HEK293 (cell line): ENCODE data around the gene CKS1B.

ENCODE experiments used
- CTCF ChIA-PET: fragments of 350-600 bp; formaldehyde crosslinking; extraction: SDS; loops from one replicate; lab custom pipeline; 2021; ENCODE audit warnings: antibody characterized with exemption; lab: Yijun Ruan, JAX
- POLR2A ChIA-PET: fragments of 300-600 bp; formaldehyde crosslinking; extraction: SDS; loops from one replicate; lab custom pipeline; 2020; ENCODE audit warnings: antibody characterized with exemption, inconsistent platforms; lab: Yijun Ruan, JAX
- H3K27ac ChIP-seq: fragments of 200-500 bp; sonication (Bioruptor generic); 2 replicates; pipeline ENCODE4 v1.5.1; 2014; ENCODE audit warnings: low read depth, low read length, control low read depth, inconsistent platforms; ENCODE audit errors: extremely low read depth
- H3K36me3 ChIP-seq, 2 experiments: fragments of 200-500 bp in 1 of 2; sonication (Bioruptor generic) in 1 of 2; 1 replicate in 1 of 2; 2 replicates in 1 of 2; pipeline ENCODE4 v1.5.1; 2014 to 2017; ENCODE audit warnings: inconsistent platforms in 2 of 2, low read length in 2 of 2; ENCODE audit not compliant: control insufficient read depth in 2 of 2, insufficient read depth in 1 of 2
- H3K4me1 ChIP-seq: fragments of 200-500 bp; sonication (Bioruptor generic); 2 replicates; pipeline ENCODE4 v1.5.1; 2014; ENCODE audit warnings: mild to moderate bottlenecking, low read length, inconsistent platforms; ENCODE audit not compliant: control insufficient read depth, insufficient read depth
- H3K4me3 ChIP-seq: 2 replicates; pipeline ENCODE4 v1.5.1; 2011; ENCODE audit warnings: low read depth, mild to moderate bottlenecking, control low read depth, low read length, moderate library complexity
- H3K9me3 ChIP-seq: fragments of 200-500 bp; sonication (Bioruptor generic); 2 replicates; pipeline ENCODE4 v1.5.1; 2014; ENCODE audit warnings: low read depth, low read length, inconsistent platforms; ENCODE audit not compliant: control insufficient read depth, insufficient read depth
- BCL11A ChIP-seq: fragments of 450-650 bp; formaldehyde crosslinking; IDR thresholded peaks from 2 replicates; pipeline ENCODE4 v1.5.1; 2016; ENCODE audit warnings: low read depth, missing biosample characterization, missing genetic modification characterization
- GFI1B ChIP-seq: fragments of 450-650 bp; formaldehyde crosslinking; IDR thresholded peaks from 2 replicates; pipeline ENCODE4 v1.5.1; 2016; ENCODE audit warnings: missing biosample characterization, missing genetic modification characterization
- GLI2 ChIP-seq: fragments of 450-650 bp; formaldehyde crosslinking; IDR thresholded peaks from 2 replicates; pipeline ENCODE4; 2017; ENCODE audit warnings: missing biosample characterization, missing genetic modification characterization, low read depth, borderline replicate concordance
- KLF1 ChIP-seq: fragments of 450-650 bp; formaldehyde crosslinking; IDR thresholded peaks from 2 replicates; pipeline ENCODE4 v1.5.1; 2016; ENCODE audit warnings: missing biosample characterization, missing genetic modification characterization
- KLF7 ChIP-seq: fragments of 450-650 bp; formaldehyde crosslinking; IDR thresholded peaks from 2 replicates; pipeline ENCODE4 v1.5.1; 2016; ENCODE audit warnings: missing biosample characterization, missing genetic modification characterization, borderline replicate concordance
- KLF8 ChIP-seq: fragments of 450-650 bp; formaldehyde crosslinking; IDR thresholded peaks from 2 replicates; pipeline ENCODE4 v1.5.1; 2016; ENCODE audit warnings: missing biosample characterization, missing genetic modification characterization
- PRDM2 ChIP-seq: fragments of 450-650 bp; formaldehyde crosslinking; IDR thresholded peaks from 2 replicates; pipeline ENCODE4 v1.5.1; 2016; ENCODE audit warnings: missing biosample characterization, missing genetic modification characterization, borderline replicate concordance
- RBAK ChIP-seq: fragments of 450-650 bp; formaldehyde crosslinking; IDR thresholded peaks from 2 replicates; pipeline ENCODE4 v1.5.1; 2016; ENCODE audit warnings: missing biosample characterization, missing genetic modification characterization
- SCRT1 ChIP-seq: fragments of 450-650 bp; formaldehyde crosslinking; IDR thresholded peaks from 2 replicates; pipeline ENCODE4 v1.5.1; 2016; ENCODE audit warnings: missing biosample characterization, missing genetic modification characterization, borderline replicate concordance
- SCRT2 ChIP-seq: fragments of 450-650 bp; formaldehyde crosslinking; IDR thresholded peaks from 2 replicates; pipeline ENCODE4 v1.5.1; 2016; ENCODE audit warnings: missing biosample characterization, missing genetic modification characterization
- YY2 ChIP-seq: fragments of 450-650 bp; formaldehyde crosslinking; IDR thresholded peaks from 2 replicates; pipeline ENCODE4 v1.5.1; 2016; ENCODE audit warnings: missing biosample characterization, missing genetic modification characterization
- ZBTB48 ChIP-seq: fragments of 450-650 bp; formaldehyde crosslinking; IDR thresholded peaks from 2 replicates; pipeline ENCODE4 v1.5.1; 2016; ENCODE audit warnings: missing biosample characterization, missing genetic modification characterization
- ZNF132 ChIP-seq: fragments of 450-650 bp; formaldehyde crosslinking; IDR thresholded peaks from 2 replicates; pipeline ENCODE4 v1.5.1; 2017; ENCODE audit warnings: missing biosample characterization, missing genetic modification characterization, borderline replicate concordance
- ZNF133 ChIP-seq: fragments of 450-650 bp; formaldehyde crosslinking; IDR thresholded peaks from 2 replicates; pipeline ENCODE4 v1.5.1; 2016; ENCODE audit warnings: missing biosample characterization, missing genetic modification characterization
- ZNF157 ChIP-seq: fragments of 450-650 bp; formaldehyde crosslinking; IDR thresholded peaks from 2 replicates; pipeline ENCODE4 v1.5.1; 2016; ENCODE audit warnings: missing biosample characterization, missing genetic modification characterization
- ZNF175 ChIP-seq: fragments of 450-650 bp; formaldehyde crosslinking; IDR thresholded peaks from 2 replicates; pipeline ENCODE4 v1.5.1; 2016; ENCODE audit warnings: missing biosample characterization, missing genetic modification characterization
- ZNF214 ChIP-seq: fragments of 450-650 bp; formaldehyde crosslinking; IDR thresholded peaks from 2 replicates; pipeline ENCODE4 v1.5.1; 2017; ENCODE audit warnings: missing biosample characterization, mild to moderate bottlenecking, missing genetic modification characterization, borderline replicate concordance
- ZNF239 ChIP-seq: fragments of 450-650 bp; formaldehyde crosslinking; IDR thresholded peaks from 2 replicates; pipeline ENCODE4 v1.5.1; 2016; ENCODE audit warnings: missing biosample characterization, missing genetic modification characterization
- ZNF302 ChIP-seq: fragments of 450-650 bp; formaldehyde crosslinking; IDR thresholded peaks from 2 replicates; pipeline ENCODE4 v1.5.1; 2016; ENCODE audit warnings: missing biosample characterization, missing genetic modification characterization, low read depth
- ZNF529 ChIP-seq: fragments of 450-650 bp; formaldehyde crosslinking; IDR thresholded peaks from 2 replicates; pipeline ENCODE4 v1.5.1; 2017; ENCODE audit warnings: missing genetic modification characterization, missing biosample characterization; ENCODE audit not compliant: insufficient replicate concordance
- ZNF623 ChIP-seq: fragments of 450-650 bp; formaldehyde crosslinking; IDR thresholded peaks from 2 replicates; pipeline ENCODE4 v1.5.1; 2016; ENCODE audit warnings: missing biosample characterization, missing genetic modification characterization
- ZNF747 ChIP-seq: fragments of 450-650 bp; formaldehyde crosslinking; IDR thresholded peaks from 2 replicates; pipeline ENCODE4 v1.5.1; 2016; ENCODE audit warnings: missing biosample characterization, missing genetic modification characterization
- ZNF792 ChIP-seq: fragments of 450-650 bp; formaldehyde crosslinking; IDR thresholded peaks from 2 replicates; pipeline ENCODE4 v1.5.1; 2016; ENCODE audit warnings: missing biosample characterization, missing genetic modification characterization
- ZNF830 ChIP-seq: fragments of 450-650 bp; IDR thresholded peaks from 2 replicates; pipeline ENCODE4 v1.5.0; 2018; ENCODE audit warnings: missing biosample characterization, missing genetic modification characterization, low read depth, mild to moderate bottlenecking, moderate library complexity
- TF ChIP-seq, protein P1 (sequence below): fragments of 450-650 bp; formaldehyde crosslinking; IDR thresholded peaks from 2 replicates; pipeline ENCODE4 v1.5.1; 2017; ENCODE audit warnings: missing biosample characterization, missing genetic modification characterization
- TF ChIP-seq, protein P2 (sequence below): fragments of 450-650 bp; formaldehyde crosslinking; IDR thresholded peaks from 2 replicates; pipeline ENCODE4 v1.5.1; 2016; ENCODE audit warnings: missing biosample characterization, missing genetic modification characterization

Gene CKS1B

GRCh38 chr1:155001675-155002463, 27.4 kb downstream of the CKS1B start (continued):
- TF ChIP-seq GLI2 (tag by site-specific recombination) (no peak), ZNF830 (tag by site-specific recombination) (no peak), YY2 (no peak), ZNF792 (peak; percentile 73; the same call in 1 of the 2 replicates), SCRT1 (no peak), ZNF132 (tag by site-specific recombination) (no peak), ZNF214 (no peak), ZNF175 (tag by site-specific recombination) (no peak), KLF7 (tag by site-specific recombination) (peak; percentile 85), ZNF302 (no peak), ZBTB48 (tag by site-specific recombination) (peak; percentile 98), ZNF157 (tag by site-specific recombination) (no peak), BCL11A (peak; percentile 94), ZNF239 (tag by site-specific recombination) (no peak)
- TF ChIP-seq, protein P1, sequence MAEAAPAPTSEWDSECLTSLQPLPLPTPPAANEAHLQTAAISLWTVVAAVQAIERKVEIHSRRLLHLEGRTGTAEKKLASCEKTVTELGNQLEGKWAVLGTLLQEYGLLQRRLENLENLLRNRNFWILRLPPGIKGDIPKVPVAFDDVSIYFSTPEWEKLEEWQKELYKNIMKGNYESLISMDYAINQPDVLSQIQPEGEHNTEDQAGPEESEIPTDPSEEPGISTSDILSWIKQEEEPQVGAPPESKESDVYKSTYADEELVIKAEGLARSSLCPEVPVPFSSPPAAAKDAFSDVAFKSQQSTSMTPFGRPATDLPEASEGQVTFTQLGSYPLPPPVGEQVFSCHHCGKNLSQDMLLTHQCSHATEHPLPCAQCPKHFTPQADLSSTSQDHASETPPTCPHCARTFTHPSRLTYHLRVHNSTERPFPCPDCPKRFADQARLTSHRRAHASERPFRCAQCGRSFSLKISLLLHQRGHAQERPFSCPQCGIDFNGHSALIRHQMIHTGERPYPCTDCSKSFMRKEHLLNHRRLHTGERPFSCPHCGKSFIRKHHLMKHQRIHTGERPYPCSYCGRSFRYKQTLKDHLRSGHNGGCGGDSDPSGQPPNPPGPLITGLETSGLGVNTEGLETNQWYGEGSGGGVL, result peak; percentile 96
- TF ChIP-seq, protein P2, sequence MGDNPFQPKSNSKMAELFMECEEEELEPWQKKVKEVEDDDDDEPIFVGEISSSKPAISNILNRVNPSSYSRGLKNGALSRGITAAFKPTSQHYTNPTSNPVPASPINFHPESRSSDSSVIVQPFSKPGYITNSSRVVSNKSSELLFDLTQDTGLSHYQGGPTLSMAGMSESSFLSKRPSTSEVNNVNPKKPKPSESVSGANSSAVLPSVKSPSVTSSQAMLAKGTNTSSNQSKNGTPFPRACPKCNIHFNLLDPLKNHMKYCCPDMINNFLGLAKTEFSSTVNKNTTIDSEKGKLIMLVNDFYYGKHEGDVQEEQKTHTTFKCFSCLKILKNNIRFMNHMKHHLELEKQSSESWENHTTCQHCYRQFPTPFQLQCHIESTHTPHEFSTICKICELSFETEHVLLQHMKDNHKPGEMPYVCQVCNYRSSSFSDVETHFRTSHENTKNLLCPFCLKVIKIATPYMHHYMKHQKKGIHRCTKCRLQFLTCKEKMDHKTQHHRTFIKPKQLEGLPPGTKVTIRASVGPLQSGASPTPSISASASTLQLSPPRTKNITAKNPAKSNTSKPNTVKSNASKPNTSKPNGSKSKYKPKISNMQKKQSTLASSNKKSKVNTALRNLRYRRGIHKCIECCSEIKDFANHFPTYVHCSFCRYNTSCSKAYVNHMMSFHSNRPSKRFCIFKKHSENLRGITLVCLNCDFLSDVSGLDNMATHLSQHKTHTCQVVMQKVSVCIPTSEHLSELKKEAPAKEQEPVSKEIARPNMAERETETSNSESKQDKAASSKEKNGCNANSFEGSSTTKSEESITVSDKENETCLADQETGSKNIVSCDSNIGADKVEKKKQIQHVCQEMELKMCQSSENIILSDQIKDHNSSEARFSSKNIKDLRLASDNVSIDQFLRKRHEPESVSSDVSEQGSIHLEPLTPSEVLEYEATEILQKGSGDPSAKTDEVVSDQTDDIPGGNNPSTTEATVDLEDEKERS (tag by site-specific recombination), result peak; percentile 88

DNA sequence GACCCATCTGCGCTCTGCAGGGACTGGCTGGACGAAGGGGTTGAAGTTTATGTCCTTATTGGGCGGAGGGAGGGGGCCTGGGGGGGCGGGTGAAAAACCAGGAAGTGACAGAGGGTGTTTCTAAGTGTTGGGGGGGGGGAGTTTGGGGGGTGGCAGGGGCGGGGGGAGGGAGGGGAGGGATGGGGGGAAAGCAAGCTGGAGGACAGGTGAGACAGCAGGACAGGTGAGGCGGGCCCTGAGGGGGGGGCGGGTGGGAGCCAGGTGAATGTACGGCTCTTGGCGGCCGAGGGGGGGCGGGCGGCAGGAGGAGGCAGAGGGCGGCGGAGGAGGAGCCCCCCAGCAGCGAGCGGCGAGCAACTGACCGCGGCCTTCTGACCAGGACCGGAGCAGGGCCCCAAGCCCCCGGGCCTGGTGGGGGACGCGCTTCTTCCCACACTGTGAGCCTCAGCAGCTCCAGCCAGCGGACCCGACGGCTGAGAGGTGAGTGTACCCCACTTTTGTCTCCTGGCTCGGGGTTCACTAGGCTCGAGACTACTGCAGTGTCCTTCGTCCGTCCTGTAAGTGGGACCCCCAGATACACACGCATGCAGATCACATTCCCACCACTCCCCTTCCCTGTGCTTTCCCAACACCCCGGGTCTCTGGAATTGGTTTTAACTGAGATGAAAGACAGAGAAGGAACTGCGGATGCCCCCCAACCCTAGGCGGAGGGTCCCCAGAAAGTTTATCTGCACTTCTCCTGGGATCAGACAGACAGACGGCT, 28.2 kb downstream of the CKS1B start, which contains the start of gene ZBTB7B:
Gene ZBTB7B, plus strand, starts transcription at position 339 of the 763 bp plus-strand sequence. CDS start 11,859 bp downstream, outside the sequence.
- ChIA-PET CTCF (interaction anchor here (0.6 to 2.1 kb wide), 6 partner anchors 8 to 110 kb away, joined by 3 to 11 read pairs (median 4); partner anchors contain the start of gene ADAM15), POLR2A (interaction anchor here (0.6 to 2.2 kb wide), 10 partner anchors 8 to 191 kb away, joined by 3 to 14 read pairs (median 6); partner anchors contain the start of genes CKS1B and FLAD1)
- Histone ChIP-seq H3K27ac (peak within 1 kb of the TSS; percentile 87), H3K9me3 (no peaks in the 10 kb centered on the region), H3K4me1 (peaks cover 13% of the 10 kb centered on the region), H3K36me3 (no peaks in the 10 kb centered on the region), H3K4me3 (peak within 1 kb of the TSS; percentile 50)
- TF ChIP-seq ZNF747 (tag by site-specific recombination) (no peak), ZNF529 (tag by site-specific recombination) (no peak), KLF8 (tag by site-specific recombination) (no peak), RBAK (tag by site-specific recombination) (no peak), ZNF133 (tag by site-specific recombination) (no peak), ZNF623 (tag by site-specific recombination) (no peak), SCRT2 (tag by site-specific recombination) (no peak), KLF1 (tag by site-specific recombination) (no peak), GLI2 (tag by site-specific recombination) (no peak), PRDM2 (tag by site-specific recombination) (no peak), GFI1B (tag by site-specific recombination) (no peak)
